ENCODE measurements around the gene OR4D9.

Gene OR4D9

DNA sequence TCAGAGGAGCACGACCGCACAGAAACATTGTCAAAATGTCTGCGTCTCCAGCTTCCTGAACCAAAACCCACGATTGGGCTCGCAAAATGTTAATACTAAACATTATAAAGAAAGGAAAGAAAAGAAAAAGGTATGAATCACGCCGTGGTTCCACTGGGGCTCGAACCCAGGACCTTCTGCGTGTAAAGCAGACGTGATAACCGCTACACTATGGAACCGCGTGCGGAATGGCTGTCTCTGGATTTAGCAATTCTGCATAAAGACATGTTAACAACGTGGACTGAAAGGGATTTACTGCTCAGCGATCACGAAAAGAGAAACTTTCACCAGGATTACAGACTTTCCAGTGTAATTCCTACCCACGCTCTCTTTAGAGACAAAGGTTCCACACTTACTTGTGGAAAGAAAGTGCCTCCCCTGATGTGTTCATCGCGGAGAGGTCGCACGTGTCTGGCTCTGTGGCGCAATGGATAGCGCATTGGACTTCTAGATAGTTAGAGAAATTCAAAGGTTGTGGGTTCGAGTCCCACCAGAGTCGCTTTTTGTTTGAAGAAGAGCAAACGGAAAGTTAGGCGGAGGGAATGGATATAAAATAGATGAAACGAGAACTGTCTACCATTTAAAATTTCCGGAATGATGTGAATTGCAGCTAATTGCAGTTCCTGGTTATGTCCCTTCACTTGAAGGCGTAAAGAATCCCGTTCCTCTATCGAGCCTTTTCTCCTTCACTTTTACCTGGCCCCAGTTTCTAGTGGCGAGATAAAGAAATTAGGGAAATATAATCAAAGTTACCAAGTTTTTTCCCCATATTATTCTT lies 39.7 kb downstream of the OR4D9 start:
- peak; percentile 88 for DNase-seq

DNA sequence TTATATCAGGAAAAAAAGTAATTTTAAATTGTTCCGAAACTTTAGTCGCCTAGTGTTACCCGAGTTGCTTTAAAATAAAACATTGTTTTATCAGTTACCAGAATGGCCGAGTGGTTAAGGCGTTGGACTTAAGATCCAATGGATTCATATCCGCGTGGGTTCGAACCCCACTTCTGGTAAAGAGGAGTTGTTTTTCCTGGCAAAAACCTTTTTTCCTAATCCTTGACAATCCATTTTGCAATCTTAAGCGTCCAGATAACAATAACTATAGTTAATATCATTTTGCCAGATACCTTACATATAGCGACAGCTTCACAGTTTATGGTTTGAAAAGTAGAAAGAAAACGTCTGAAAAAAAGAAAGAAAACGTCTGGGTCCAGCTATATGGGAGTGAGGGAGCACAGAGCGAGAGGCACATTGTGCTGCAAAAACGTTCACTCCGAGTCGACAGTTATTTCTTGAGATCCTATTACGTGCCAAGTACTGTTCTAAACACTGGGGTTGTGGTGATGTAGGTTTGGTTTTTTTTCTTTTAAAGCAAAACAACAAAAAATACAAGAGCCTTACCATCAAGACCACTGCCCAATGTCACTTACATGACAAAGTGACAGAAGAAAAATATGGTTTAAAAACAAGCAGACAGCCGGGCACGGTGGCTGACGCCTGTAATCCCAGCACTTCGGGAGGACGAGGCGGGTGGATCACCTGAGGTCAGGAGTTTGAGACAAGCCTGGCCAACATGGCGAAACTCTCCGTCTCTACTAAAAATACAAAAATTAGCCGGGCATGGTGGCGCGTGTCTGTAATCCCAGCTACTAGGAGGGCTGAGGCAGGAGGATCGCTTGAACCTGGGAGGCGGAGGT lies 40.6 kb downstream of the OR4D9 start:
- DNase-seq, result no peak

DNA sequence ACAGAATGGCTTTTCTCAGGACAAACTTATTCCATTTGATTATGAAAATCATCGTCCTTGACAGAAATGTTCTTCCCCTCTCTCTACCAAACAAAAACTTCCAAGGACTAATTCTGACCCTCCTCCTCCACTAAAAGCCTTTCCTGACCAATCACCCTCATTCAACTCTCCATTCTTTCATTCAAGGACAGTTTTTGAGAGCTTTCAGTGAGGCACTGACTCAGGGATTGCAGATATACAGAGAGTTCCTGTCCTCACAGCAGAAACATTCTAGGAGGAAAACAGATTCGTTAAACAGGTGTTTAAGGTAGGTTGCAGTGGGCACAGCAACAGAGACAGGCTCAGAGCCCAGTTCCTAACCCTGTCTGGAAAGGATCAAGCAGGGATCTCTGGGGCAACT lies 41.5 kb downstream of the OR4D9 start:
- DNase-seq, result no peak

DNA sequence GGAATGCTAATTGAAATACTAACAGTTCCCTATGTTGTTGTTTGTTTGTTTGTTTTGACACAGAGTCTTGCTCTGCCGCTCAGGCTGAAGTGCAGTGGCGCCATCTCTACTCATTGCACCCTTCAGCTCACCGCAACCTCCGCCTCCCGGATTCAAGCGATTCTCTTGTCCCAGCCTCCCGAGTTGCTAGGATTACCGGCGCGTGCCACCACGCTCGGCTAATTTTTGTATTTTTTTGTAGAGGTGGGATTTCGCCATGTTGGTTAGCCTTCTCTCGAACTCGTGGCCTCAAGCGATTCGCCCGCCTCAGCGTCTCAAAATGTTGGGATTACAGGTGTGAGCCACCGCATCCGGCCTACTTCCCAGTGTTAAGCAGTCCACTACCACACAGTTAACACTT lies 42.0 kb downstream of the OR4D9 start:
- DNase-seq, result no peak

DNA sequence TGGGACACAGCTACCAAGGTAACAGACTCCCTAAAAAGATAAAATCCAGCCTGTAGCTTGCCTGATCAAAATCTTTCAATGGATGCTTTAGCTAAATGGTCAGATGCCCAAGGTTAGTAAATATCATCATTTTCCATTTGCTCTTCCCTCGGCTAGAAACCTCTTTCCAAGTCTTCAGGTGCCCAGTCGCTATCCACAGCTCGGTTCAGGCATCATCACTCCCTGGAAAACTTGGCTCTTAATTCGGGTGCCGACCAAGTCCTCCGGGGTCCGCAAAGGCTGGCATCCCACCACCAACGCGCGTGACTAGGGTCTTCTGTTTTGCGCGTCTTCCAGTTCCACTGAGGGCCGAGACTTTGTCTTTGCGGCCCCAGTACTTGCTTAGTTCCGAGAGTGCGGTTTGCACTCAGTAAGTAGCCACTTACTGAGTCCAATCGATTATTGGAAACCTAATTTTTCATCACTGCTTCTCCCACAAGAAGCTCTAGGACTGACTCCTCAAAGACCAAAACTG lies 44.3 kb downstream of the OR4D9 start:
- no peak for DNase-seq

- peak; percentile 64 for DNase-seq
These were observed 45.0 kb downstream of the OR4D9 start for GRCh38 chr11:59556115-59556916.

- DNase-seq, result peak; percentile 50
These were observed 45.6 kb downstream of the OR4D9 start for GRCh38 chr11:59556917-59557348.

GRCh38 chr11:59558270-59558643 lies 46.9 kb downstream of the OR4D9 start:
- DNase-seq, result no peak

DNA sequence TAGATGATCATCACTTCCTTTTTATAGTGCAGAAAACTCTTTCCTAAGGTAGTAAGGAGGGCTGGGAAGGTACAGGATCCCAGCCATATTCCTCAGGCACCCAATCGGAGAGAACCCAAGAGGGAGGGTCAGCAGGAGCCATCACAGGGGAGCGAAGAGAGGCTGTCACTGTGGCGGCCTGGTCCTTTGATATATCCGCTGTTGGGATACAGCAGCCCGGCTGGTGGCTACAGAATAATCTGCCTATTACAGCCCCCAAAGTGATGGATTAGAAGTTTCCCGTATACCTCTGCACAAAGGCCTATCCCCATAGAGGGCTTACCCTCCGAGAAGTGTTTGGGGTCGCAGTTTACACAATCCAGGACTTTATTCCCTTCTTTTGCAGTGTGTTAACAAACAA lies 48.5 kb downstream of the OR4D9 start:
- DNase-seq, result no peak

GRCh38 chr11:59560290-59560701 lies 49.0 kb downstream of the OR4D9 start:
- DNase-seq, result peak; percentile 80

- peak; percentile 83 for DNase-seq
These were observed 49.5 kb downstream of the OR4D9 start for GRCh38 chr11:59560702-59561473.

- no peak for DNase-seq
These were observed 51.0 kb downstream of the OR4D9 start for GRCh38 chr11:59562292-59562691.

Measured in NCI-H345 (cell line).